COLO829 (cell line): ENCODE results near the gene NR5A1.

Experiments
- DNase-seq: peaks from one replicate; pipeline ENCODE4 v3.0.0; 2012; ENCODE audit warnings: low spot score

NR5A1 gene

DNA sequence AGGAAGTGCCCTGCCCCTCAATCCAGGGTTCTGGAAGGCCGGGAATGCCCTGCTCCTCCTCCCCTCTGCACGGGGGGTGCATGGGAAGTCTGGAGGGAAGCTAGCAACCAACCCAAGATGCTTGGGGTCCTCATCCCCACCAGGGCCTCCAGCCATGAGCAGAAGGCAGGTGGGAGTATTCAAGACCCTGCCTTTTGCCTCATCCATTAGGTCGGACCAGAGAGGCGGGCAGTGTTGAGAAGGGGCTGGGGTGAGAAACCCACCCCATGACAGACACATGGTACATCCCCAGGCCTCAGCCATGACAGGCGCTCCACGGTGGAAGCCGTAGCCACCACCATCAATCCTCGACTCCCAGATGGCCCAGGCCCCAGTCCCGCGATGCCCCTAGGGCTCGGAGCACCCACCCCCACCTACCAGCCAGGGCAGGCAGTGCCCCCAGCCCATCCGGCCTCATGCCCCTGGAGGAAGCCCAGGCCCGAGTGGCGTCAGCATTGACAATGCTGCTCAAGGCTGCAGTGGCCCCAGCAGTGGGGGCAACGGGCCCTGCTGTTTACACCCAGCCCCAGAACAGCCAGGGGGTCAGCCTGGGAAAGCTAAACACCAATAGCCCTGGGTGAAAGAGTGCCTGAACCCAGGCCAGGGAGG lies 8.6 kb downstream of the NR5A1 start:
- no peak for DNase-seq

DNA sequence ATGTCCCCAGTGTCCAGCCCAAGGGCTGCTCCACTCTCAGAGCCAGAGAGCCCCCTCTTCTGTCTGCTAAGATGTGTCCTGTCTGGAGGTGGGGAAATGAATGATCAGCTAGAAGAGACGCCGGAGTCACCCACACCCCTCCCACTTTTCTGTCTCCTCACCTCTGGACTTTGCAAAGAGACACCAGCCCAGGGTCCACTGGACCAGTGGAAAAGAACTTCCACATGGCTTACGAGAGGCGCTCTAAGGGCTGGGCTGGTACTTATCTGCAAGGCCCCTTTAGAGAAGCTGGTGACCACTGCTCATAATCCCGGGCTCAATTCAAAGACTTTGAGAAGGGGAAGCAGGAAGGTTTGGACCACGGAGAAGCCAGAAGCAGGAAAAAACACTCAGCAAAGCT lies 9.2 kb downstream of the NR5A1 start:
- DNase-seq, result no peak

DNA sequence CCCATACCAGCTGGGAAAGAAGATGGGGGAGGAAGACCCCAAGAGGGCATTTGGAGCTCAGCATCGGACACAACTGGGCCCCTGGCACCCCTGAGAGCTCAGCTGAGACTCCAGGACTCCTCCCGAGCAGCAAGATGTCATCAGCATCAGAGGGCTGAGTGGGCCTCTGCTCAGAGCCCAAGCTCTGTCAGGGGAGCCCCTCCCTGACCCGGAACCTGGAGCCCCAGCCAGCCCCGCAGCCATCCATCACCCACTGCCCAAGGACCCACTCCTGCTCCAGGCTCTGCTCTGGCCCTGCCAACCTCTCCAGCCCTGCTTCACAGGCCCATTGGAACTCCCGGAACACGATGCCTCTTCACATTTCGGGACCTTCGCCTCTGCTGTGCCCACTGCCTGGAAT lies 9.8 kb downstream of the NR5A1 start:
- DNase-seq, result no peak

DNA sequence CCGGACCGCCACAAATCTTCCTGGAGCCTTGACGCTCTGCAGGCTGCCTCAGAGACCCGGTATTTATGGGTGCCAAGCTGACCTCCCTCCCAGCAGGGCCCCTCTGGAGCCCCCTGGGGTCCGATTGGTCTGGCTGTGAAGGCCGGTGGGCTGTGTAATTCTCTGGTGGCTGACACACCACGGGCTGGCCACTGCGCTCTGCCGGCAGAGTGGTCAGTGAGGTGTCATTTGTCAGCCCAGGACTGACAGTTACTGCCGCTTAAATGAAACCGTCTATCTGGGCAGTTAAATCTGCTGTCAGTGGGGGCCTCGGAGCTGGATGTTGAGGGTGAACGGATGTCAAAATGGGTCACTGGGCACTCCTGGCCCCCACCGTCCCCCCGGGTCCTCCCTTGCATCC lies 10.7 kb downstream of the NR5A1 start:
- DNase-seq, result no peak

DNA sequence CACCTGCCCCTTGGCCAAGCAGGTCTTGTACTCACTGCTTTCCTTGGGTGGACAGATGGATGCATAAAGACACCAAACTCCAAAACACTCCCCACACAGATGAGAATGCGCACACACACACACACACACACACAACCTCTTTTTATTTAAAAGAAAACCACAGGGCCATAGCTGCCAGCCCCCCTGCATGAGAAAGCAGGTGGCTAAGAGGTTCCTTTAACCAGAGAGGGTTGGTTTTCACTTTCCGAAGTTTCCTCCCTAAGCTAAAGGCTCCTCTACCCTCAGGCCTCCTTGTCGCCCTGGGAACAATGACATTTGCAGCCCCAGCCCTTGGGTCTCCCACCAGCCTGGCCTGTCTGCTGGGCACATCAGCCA lies 11.1 kb downstream of the NR5A1 start:
- no peak for DNase-seq

DNA sequence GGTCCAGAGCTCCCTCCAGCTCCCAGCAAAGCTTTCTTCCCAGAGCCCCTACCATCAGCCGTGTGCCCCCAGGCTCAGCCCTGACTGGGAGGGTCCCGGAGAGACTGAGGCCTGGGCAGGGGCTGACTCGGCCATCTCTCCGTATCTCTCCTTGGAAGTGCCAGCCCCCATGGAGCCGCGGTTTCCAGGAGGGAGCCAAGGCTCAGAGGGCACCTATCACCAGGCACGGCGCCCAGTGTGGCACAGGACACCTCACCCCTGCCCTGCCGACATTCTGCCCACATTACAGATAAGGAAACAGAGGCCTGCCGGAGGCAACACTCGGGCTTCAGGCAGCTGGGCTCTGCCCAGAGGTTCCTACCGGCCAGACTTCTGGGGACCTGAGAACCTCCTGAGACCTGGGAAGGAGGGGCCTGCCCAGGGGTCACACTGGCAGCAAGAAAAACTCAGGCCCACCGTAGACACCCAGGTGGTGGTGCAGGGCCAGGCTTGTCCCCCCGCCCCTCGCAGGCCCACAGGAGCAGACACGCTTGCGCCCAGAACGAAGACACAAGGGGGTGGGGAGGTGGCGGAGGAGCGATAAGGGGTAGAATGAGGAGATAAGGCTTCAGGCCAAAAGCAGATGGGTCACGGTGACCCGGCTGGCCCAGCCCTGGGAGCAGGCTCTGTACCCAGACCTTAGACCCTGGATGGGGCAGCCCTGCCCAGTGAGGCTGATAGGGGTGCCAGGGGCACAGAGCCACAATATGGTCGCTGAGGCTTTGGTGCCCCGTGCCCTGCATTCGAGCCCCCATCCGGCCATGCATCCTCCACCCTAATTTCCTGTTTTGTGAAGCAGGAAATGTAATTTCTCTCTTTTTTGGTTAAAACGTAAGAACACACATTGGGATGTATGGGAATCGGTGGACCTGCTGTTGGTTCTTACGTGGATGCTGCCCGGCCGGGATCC lies 11.8 kb downstream of the NR5A1 start:
- no peak for DNase-seq

DNA sequence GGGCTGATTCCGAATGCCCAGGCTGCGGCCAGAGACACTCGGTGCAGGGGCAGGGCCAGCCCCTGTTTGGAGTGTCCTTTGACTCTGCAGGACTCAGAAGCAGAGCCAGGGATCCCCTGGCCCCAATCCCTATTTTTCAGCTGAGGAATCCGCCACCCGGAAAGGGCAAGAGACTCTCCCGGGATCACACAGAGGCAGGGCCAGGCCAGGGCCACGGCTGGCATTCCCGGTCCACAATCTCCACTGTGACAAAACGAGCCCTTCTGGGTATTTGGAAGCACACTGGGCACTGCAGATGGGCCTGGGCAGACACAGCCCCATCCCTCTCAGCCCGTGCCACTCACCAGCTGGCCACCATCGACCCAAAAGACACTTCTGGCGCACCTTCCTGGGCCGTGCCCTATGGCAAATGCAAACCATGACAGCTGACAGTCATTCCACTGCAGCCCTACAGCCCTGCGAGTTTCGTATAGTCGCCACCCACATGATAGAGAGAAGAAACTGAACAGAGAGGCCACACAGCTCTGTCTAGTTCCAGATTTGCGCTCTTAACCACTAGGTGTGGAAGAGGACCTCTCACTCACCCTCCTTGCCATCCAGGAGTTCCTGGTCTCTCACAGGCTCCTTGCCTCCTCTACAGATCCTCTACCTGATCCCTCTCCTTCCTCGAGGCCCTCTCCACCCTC lies 13.3 kb downstream of the NR5A1 start:
- no peak for DNase-seq

DNA sequence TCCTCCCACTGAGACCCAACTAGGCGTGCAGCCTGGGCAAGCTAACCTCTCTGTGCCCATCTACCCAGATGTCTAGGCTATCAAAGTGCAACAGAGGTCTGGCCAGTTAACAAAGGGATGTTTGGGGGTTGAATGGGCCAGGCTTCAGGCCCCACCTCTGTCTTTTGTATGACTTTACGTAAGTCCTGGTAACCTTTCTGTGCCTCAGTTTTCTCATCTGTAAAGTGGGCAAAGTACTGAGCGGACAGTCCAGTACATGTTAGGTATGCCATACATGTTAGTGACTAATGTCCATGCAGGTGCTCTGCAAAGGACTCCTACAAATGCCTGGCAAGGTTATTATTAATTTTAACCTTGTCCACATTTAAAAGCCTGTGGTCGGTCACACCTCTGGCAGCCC lies 14.0 kb downstream of the NR5A1 start:
- DNase-seq, result no peak

DNA sequence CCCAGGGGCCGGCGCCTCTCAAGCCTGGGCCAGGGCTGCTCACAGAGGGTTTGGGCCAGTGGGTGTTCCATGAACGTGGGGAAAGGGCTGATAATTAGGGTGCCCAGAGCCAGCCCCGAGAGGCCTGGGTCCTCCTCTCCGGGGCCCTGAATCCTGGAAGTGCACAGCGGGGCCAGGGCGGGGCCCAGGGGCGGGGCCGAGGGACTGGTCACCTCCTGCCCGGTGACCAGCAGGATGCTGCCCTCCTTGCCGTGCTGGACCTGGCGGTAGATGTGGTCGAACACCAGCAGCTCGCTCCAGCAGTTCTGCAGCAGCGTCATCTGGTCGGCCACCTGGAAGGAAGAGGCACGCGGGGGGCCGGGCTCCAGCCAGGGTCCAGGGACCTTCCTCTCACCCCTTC lies 14.4 kb downstream of the NR5A1 start:
- no peak for DNase-seq

DNA sequence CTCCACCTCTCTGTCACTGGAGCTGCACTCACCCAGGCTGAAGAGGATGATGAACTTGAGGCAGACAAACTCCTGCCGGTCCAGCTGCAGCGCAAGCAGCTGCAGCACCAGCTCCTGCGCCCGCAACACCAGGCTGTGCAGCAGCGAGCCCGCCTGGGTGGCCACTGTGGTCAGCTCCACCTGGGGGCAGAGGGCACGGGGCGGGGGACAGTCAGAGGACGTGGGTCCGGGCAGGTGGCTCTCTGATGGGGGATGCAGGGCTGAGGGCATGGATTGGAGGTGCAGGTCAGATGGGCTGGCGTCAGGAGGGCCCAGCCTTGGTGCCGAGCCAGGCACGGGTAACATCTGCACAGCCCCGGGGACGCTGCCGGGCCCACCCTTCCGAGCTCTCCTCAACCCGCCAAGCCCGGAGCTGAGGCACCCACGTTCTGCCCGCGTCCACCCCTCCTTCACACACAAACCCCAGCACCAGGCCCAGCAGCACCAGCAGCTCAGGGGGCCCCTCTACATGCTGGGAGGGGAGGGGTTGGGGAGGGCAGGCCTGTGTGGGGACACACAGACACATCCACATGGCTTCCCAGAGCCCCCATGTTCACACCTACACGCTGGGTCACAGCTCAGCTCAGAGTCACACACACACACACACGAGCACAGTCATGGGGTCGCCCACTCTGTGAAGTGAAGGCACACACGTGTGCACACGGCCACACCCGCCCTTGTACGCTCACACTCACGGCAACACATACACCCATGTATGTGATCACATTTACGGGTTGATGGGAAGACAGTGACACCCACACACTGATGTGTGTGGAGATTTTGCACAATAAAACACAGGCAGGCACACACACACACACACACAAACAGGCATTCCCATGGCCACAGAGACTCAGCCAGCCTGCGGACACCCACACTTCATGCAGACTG lies 15.9 kb downstream of the NR5A1 start:
- DNase-seq, result no peak

DNA sequence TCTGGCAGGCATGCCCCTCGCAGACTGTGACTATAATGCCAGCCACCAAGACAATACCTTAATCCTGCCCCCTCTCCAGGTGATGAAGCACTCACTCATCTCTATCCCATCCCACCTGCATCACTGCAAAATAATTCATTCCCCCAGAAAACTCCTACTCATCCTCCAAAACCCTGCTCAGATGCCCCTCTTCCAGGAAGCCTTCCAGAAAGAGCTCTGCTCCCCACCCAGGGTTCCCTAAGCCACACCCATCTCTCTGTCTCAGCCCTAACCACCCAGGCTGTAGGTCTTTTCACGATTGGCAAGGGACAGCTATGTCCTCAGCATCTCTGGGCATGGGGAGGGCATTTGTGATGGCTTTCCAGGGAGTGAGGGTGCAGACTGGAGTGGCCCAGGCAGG lies 17.2 kb downstream of the NR5A1 start:
- DNase-seq, result no peak

DNA sequence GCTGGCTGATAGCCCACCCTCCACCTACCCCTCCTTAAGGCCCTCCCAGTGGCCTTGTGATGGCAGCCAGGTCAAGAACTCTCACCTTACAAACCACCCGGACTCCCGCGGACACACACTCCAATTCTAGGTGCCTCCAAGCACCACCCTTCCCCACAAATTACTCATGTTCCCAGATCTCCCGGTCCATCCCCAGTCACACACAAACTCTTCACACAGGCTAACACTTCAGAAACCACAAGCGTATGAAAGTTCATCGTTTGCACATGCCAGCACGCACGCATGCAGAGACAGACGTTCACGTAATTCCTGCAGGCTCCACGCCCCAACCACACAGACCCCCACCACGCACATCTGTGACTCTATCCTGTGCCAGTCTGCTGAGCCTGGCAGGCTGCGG lies 18.0 kb downstream of the NR5A1 start:
- DNase-seq, result no peak

DNA sequence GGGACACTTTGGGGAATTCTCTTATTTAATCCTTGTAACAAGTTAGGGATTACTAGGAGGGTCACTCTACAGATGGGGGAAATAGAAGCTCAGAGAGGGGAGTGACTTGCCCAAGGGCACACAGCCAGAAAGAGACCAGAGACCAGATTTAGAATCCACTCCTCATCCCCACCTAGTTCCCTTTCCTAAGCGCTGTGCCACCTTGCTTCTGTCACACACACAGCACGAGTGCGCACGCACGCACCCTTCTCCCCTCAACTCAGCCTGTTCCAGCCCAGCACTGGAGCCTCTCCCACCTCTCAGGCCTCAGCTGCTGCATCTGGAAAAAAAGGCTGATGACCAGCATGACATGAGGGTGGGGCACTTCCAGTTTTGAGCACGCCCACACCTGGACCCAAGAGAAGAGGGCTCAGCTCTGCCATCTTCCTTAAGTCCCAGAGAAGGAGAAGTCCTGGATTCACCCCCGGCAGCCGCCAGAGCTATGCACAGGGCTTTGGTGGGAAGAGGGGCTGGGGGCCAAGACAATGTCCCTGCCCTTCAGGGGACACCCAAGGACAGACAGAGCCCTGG lies 18.5 kb downstream of the NR5A1 start:
- DNase-seq, result no peak

DNA sequence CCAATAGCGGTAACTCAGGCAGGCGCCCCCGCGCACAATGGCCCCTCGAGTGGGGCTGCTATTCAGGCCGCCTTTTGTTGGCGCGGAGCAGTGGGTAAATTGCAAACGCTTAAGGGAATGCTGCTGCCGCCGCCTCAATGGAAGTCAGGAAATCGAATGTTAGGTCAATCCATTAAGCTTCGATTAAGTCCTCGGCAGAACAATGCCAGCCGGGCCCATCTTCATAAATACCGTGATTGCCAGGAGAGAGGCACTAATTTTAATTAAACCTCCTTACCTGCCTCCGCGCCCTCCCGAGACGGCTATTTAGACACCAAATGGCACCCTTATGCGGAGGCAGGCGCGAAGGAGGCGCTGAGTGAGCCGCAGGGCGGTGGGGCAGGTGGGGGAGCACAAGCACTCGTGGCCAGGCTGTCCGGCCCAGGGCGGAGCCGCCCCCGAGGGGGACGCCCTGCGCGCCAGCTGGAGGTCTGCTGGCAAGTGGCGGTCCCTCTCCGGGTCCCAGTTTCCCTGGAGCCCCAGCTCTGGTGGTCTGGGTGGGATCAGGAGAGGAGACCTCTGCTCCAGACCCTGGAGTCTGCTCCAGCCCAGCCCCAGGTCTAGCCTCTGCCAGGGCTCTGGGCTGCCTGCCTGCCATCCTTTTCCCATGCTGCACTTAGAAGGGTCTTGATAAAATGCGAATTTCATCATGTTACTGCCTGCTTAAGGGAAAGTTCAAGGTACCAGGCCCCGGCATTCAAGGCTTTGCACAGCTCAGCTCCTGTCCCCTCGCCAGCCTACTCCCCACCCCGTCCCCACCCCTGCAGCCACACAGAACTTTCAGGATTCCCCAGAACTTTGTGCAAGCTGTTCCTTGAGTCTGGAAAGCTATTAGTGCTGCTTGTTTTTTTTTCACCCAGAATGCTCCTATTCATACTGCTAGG lies 19.7 kb downstream of the NR5A1 start:
- DNase-seq, result no peak

DNA sequence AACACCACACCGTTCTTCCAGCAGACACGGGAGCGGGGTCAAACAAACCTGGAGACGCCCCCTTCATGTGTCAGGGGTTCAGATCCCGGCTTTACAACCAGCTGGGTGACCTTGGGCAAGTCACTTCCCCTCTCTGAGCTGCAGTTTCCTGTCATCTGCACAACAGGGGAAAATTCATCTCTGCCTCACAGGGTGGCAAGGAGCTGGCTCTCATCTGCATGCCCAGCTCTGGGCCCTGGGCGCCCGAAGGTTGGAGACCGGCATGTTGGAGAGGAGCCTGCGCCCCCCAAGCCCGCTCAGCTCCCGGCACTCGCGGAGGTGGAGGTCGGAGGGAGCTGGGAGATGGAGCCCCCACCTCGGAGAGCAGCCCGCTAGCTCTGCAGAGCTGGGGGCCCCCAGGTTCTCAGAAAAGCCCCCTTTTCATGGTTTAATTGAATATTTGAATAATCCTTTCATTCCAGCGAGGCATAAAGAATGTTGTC lies 20.4 kb downstream of the NR5A1 start:
- no peak for DNase-seq

DNA sequence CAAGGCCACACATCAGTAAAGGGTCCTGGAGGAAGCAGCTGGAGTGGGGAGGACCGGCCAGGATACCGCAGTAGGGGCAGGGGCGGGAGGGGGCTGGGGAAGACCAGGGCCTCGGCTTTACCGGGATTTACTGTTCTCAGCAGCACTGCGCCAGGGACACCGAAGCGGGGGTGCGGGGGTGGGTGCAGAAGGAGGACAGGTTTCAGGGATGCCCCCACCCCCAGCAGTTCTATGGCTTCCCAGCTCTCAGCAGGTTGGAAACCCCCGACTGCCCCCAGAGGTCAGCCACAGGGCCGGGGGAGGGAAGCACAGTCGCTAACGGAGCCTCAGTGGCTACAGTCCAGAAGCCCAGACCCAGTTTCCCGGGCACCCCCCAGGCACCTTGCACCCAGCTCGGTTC lies 21.3 kb downstream of the NR5A1 start:
- no peak for DNase-seq

DNA sequence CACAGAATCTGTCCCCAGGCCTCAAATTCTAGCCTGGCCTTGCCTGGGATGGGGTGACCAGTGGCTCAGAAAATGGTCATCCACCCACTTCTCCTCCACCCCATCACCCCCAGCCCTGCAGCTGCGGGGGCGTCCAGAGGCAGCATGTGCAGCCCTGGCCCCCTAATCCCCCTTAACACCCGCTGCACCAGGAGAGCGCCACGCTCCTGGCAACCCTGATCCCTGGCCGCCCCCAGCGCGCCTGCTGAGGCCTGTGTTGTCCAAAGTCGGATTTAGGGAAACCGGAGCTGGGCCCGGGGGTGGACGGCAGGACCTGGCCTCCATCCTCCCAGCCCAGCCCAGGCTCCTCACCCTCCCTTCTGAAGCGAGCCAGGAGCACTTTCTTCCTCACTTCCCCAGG lies 22.0 kb downstream of the NR5A1 start:
- DNase-seq, result no peak

DNA sequence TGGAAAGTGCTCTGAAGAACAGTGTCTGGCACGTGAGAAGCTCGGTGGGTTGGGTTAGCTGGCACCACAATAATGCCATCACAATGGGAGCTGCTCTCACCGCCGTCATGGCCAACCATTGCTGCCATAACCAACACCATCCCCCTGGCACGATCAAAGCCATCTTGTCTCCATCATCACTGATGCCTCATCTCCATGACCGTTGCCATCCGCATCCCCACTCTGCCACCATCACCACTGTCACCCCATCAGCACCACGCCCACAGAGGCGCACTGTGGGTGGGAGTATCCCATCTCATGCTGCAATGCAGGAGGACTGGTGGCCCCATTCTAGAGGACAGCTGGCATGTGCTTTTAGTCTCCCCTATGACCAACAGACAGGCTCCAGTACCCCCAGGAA lies 23.7 kb downstream of the NR5A1 start:
- no peak for DNase-seq

DNA sequence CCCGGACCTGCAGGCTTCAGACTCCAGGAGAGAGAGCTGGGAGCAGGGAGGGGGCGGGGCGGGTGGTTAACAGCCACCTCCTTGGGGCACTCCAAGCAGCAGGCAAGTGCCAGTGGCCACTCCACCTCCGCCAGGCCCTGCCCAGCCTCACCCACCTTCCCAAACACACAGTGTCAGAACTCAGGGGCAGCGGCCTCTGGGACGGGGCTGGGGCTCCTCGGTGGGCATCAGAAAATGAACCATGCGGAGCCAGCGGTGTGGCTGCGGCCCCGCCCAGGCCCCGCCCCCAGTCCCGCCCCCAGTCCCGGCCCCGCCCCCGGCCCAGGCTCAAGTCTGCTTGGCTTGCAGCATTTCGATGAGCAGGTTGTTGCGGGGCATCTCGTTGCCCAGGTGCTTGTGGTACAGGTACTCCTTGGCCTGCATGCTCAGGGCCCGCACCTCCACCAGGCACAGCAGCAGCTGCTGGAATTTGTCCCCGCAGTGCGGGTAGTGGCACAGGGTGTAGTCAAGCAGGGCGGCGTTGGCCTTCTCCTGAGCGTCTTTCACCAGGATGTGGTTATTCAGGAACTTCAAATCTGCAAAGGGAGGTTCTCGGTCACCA lies 24.7 kb downstream of the NR5A1 start:
- peak; percentile 48 for DNase-seq

DNA sequence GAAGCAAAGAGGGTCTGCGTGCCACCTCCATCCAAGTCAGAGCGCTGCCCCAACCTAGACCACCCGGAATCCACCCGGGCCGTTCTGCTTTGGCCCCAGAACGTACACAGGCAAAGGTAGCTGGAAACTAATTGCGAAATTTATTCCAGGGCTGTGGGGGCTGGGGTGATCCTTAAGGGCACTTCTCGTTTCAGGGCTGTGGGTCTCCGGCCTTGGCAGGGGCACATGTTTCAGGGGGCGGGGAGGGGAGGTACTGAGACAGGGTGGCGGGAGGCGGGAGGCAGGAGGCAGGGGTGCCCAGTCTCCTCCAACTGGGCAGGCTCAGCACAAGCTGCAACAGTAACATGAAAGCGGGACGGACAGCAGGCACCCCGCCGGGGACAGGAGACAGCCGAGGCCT lies 26.1 kb downstream of the NR5A1 start:
- no peak for DNase-seq
